Coronary artery (tissue), 2 donors: ENCODE results near the gene CST4.
"Not testable (repeated sequence)": the region's sequence is repeated elsewhere in the genome, so short reads cannot be mapped to it uniquely, and the experiment has no call there.

Experiments
- DNase-seq: peaks from one replicate; pipeline ENCODE4 v3.0.0-alpha.2; 2017; ENCODE audit warnings: low spot score
- H3K27ac ChIP-seq, 2 donors: fragments of 200-600 bp; sonication (generic); one replicate each; pipeline ENCODE4 v1.5.1; 2016 to 2019
- H3K4me3 ChIP-seq: fragments of 200-600 bp; sonication (generic); 2 replicates; pipeline ENCODE4 v1.5.1; 2016; ENCODE audit warnings: mild to moderate bottlenecking, moderate library complexity
- CTCF ChIP-seq: fragments of 200-600 bp; sonication (generic); IDR thresholded peaks from one replicate; pipeline ENCODE4 v1.5.1; 2019; ENCODE audit warnings: antibody characterized with exemption

Gene CST4

GRCh38 chr20:23691675-23692074 is 2.8 kb upstream of the CST4 start:
- no peak overlapping the region for H3K27ac ChIP-seq
- DNase-seq = no peak
- TF ChIP-seq CTCF = no peak
- H3K4me3 ChIP-seq = no peak overlapping the region

GRCh38 chr20:23690581-23690980 is 1.7 kb upstream of the CST4 start:
- no peak for DNase-seq
- H3K27ac ChIP-seq = no peak overlapping the region
- TF ChIP-seq CTCF = no peak
- no peak overlapping the region for H3K4me3 ChIP-seq

GRCh38 chr20:23689399-23689690 is 507 bp upstream of the CST4 start:
- no peak overlapping the region for H3K27ac ChIP-seq
- DNase-seq = no peak
- TF ChIP-seq CTCF = no peak
- no peak overlapping the region for H3K4me3 ChIP-seq

GRCh38 chr20:23687986-23688385 is 852 bp downstream of the CST4 start:
- TF ChIP-seq CTCF = no peak

GRCh38 chr20:23686046-23686750 is 2.6 kb downstream of the CST4 start:
- no peak for DNase-seq
- no peak for TF ChIP-seq CTCF
- Histone ChIP-seq H3K4me3 (no peak overlapping the region), H3K27ac (no peak overlapping the region)

More at GRCh38 chr20:23687986-23688385, 852 bp downstream of the CST4 start:
- Histone ChIP-seq H3K27ac (no peak overlapping the region), H3K4me3 (no peak overlapping the region)
- DNase-seq = no peak

GRCh38 chr20:23685529-23685896 is 3.3 kb downstream of the CST4 start:
- not testable (repeated sequence) for DNase-seq, H3K27ac ChIP-seq, H3K4me3 ChIP-seq

- DNase-seq = no peak
- no peak for TF ChIP-seq CTCF
- H3K27ac ChIP-seq = no peak overlapping the region
- no peak overlapping the region for H3K4me3 ChIP-seq
Observed at GRCh38 chr20:23684261-23684660, 4.6 kb downstream of the CST4 start.

GRCh38 chr20:23683807-23684206 is 5.0 kb downstream of the CST4 start:
- TF ChIP-seq CTCF = no peak

More at GRCh38 chr20:23683807-23684206, 5.0 kb downstream of the CST4 start:
- DNase-seq = no peak
- Histone ChIP-seq H3K4me3 (no peak overlapping the region), H3K27ac (no peak overlapping the region)
